IMR-90 (cell line): ENCODE data around the gene LPAR1. TPM values are rescaled to one million over a fixed set of nuclear protein-coding genes. Genes with fewer than 3 reads are reported as not detected.

ENCODE experiments used
- ATAC-seq: fragments of 200-7000 bp; cut with Tn5 transposase; 2 replicates; pipeline ENCODE4 v1.9.1; 2020; ENCODE audit warnings: low read depth, mild to moderate bottlenecking, moderate library complexity
- BruUV-seq: library from RNA; stranded (reverse); fragments of 400-500 nt; replicated peaks from 2 replicates; lab custom pipeline; 2021; lab: Mats Ljungman, UMichigan
- CTCF ChIA-PET: fragments of 300-600 bp; formaldehyde crosslinking; extraction: SDS; loops from one replicate; lab custom pipeline; 2021; ENCODE audit warnings: antibody characterized with exemption; lab: Yijun Ruan, JAX
- POLR2A ChIA-PET: fragments of 300-600 bp; sonication (Branson Sonifier 250); formaldehyde crosslinking; loops from one replicate; lab custom pipeline; 2022; ENCODE audit warnings: antibody characterized with exemption; ENCODE audit not compliant: unreplicated experiment; lab: Charles Lee
- DNase-seq: peaks from one replicate; pipeline ENCODE4 v3.0.0; 2013
- H2AFZ ChIP-seq: replicated peaks from 2 replicates; pipeline ENCODE3; 2013; ENCODE audit warnings: low read length, mild to moderate bottlenecking; ENCODE audit not compliant: poor library complexity
- H2AK5ac ChIP-seq: 2 replicates; pipeline ENCODE4 v1.6.1; 2013; ENCODE audit warnings: low read depth, low read length, inconsistent platforms
- H2AK9ac ChIP-seq: replicated peaks from 2 replicates; pipeline ENCODE3; 2013; ENCODE audit warnings: mild to moderate bottlenecking, low read depth, low read length, moderate library complexity; ENCODE audit not compliant: poor library complexity
- H2BK120ac ChIP-seq: 2 replicates; pipeline ENCODE4 v1.6.1; 2013; ENCODE audit warnings: low read depth, low read length, inconsistent platforms
- H2BK15ac ChIP-seq: 3 replicates; pipeline ENCODE4 v1.6.1; 2013; ENCODE audit warnings: low read depth, low read length, inconsistent platforms
- H2BK20ac ChIP-seq: 2 replicates; pipeline ENCODE4 v1.6.1; 2013; ENCODE audit warnings: low read depth, mild to moderate bottlenecking, inconsistent platforms, low read length, moderate library complexity
- H2BK5ac ChIP-seq: 2 replicates; pipeline ENCODE4 v1.6.1; 2013; ENCODE audit warnings: mild to moderate bottlenecking, low read depth, low read length, inconsistent platforms; ENCODE audit not compliant: poor library complexity, severe bottlenecking
- H3K14ac ChIP-seq: replicated peaks from 2 replicates; pipeline ENCODE4 v1.6.1; 2013; ENCODE audit warnings: low read depth, low read length, inconsistent platforms
- H3K18ac ChIP-seq: 2 replicates; pipeline ENCODE4 v1.6.1; 2013; ENCODE audit warnings: low read depth, low read length, control low read depth
- H3K23ac ChIP-seq: 2 replicates; pipeline ENCODE4 v1.6.1; 2013; ENCODE audit warnings: low read depth, low read length, inconsistent platforms
- H3K27ac ChIP-seq: 2 replicates; pipeline ENCODE4 v1.5.1; 2013; ENCODE audit warnings: mild to moderate bottlenecking, control low read depth, low read length; ENCODE audit not compliant: insufficient read depth
- H3K27me3 ChIP-seq: 2 replicates; pipeline ENCODE4 v1.6.1; 2013; ENCODE audit warnings: low read length; ENCODE audit not compliant: control insufficient read depth, insufficient read depth
- H3K36me3 ChIP-seq: 2 replicates; pipeline ENCODE4 v1.6.1; 2013; ENCODE audit warnings: low read length, mixed read lengths; ENCODE audit not compliant: control insufficient read depth, insufficient read depth
- H3K4ac ChIP-seq: 2 replicates; pipeline ENCODE4 v1.6.1; 2013; ENCODE audit warnings: low read depth, low read length, inconsistent platforms
- H3K4me1 ChIP-seq: 2 replicates; pipeline ENCODE4 v1.6.1; 2013; ENCODE audit warnings: low read length, mixed read lengths; ENCODE audit not compliant: control insufficient read depth, insufficient read depth
- H3K4me2 ChIP-seq: 2 replicates; pipeline ENCODE4 v1.6.1; 2013; ENCODE audit warnings: low read depth, mild to moderate bottlenecking, control low read depth, low read length, moderate library complexity
- H3K4me3 ChIP-seq: 2 replicates; pipeline ENCODE4 v1.5.1; 2013; ENCODE audit warnings: low read depth, mild to moderate bottlenecking, control low read depth, low read length, moderate library complexity; ENCODE audit not compliant: insufficient read depth
- H3K56ac ChIP-seq: 2 replicates; pipeline ENCODE4 v1.6.1; 2013; ENCODE audit warnings: low read length, inconsistent platforms; ENCODE audit not compliant: insufficient read depth; ENCODE audit errors: extremely low read depth
- H3K79me1 ChIP-seq, 2 experiments: 2 replicates each; pipeline ENCODE4 v1.6.1; 2013; ENCODE audit warnings: low read length in 2 of 2, inconsistent platforms in 1 of 2, low read depth in 1 of 2
- H3K9ac ChIP-seq: 2 replicates; pipeline ENCODE4 v1.6.1; 2013; ENCODE audit warnings: low read depth, low read length, control low read depth
- H3K9me1 ChIP-seq: 2 replicates; pipeline ENCODE4 v1.6.1; 2013; ENCODE audit warnings: low read length, inconsistent platforms; ENCODE audit not compliant: insufficient read depth
- H3K9me3 ChIP-seq: 2 replicates; pipeline ENCODE4 v1.6.1; 2013; ENCODE audit warnings: low read length; ENCODE audit not compliant: control insufficient read depth, insufficient read depth
- H4K20me1 ChIP-seq: 2 replicates; pipeline ENCODE4 v1.6.1; 2013; ENCODE audit warnings: low read length, inconsistent platforms; ENCODE audit not compliant: insufficient read depth
- H4K5ac ChIP-seq: 2 replicates; pipeline ENCODE4 v1.6.1; 2013; ENCODE audit warnings: mild to moderate bottlenecking, low read depth, low read length, control low read depth
- H4K8ac ChIP-seq, 2 experiments: 2 replicates each; pipeline ENCODE4 v1.6.1; 2013; ENCODE audit warnings: low read depth in 2 of 2, low read length in 2 of 2, control low read depth in 1 of 2, inconsistent platforms in 1 of 2
- H4K91ac ChIP-seq: 2 replicates; pipeline ENCODE4 v1.6.1; 2013; ENCODE audit warnings: low read depth, low read length, inconsistent platforms; ENCODE audit not compliant: insufficient read depth
- BHLHE40 ChIP-seq: fragments of 150-350 bp; IDR thresholded peaks from 2 replicates; pipeline ENCODE4 v1.6.1; 2016; ENCODE audit warnings: mild to moderate bottlenecking, low read depth, low read length
- CEBPB ChIP-seq: IDR thresholded peaks from 2 replicates; pipeline ENCODE4 v1.6.1; 2012; ENCODE audit warnings: low read depth, low read length, improper control_type of control experiment
- CHD1 ChIP-seq: IDR thresholded peaks from 2 replicates; pipeline ENCODE4 v1.6.1; 2012; ENCODE audit warnings: low read depth, low read length, improper control_type of control experiment
- FOS ChIP-seq: fragments of 150-350 bp; IDR thresholded peaks from 2 replicates; pipeline ENCODE4 v1.6.1; 2016; ENCODE audit warnings: low read depth, low read length
- MAFK ChIP-seq: IDR thresholded peaks from 2 replicates; pipeline ENCODE4 v1.6.1; 2012; ENCODE audit warnings: low read depth, low read length, improper control_type of control experiment
- MAZ ChIP-seq: IDR thresholded peaks from 2 replicates; pipeline ENCODE4 v1.6.1; 2012; ENCODE audit warnings: low read depth, mild to moderate bottlenecking, low read length, improper control_type of control experiment, moderate library complexity, borderline replicate concordance
- MXI1 ChIP-seq: IDR thresholded peaks from 2 replicates; pipeline ENCODE4 v1.6.1; 2012; ENCODE audit warnings: low read depth, mild to moderate bottlenecking, low read length, moderate library complexity, borderline replicate concordance
- NFE2L2 ChIP-seq: fragments of 150-350 bp; IDR thresholded peaks from 2 replicates; pipeline ENCODE4 v1.6.1; 2016; ENCODE audit warnings: low read depth, mild to moderate bottlenecking, low read length
- POLR2A ChIP-seq: IDR thresholded peaks from 2 replicates; pipeline ENCODE4 v1.6.1; 2012; ENCODE audit warnings: mild to moderate bottlenecking, low read depth, low read length
- RAD21 ChIP-seq: IDR thresholded peaks from 2 replicates; pipeline ENCODE4 v1.6.1; 2012; ENCODE audit warnings: low read length, improper control_type of control experiment
- RCOR1 ChIP-seq: IDR thresholded peaks from 2 replicates; pipeline ENCODE4 v1.6.1; 2012; ENCODE audit warnings: mild to moderate bottlenecking, low read length, improper control_type of control experiment; ENCODE audit not compliant: insufficient replicate concordance
- RFX5 ChIP-seq: IDR thresholded peaks from 2 replicates; pipeline ENCODE4 v1.8.0; 2012; ENCODE audit warnings: low read depth, mild to moderate bottlenecking, low read length, moderate library complexity
- SMC3 ChIP-seq: fragments of 150-350 bp; IDR thresholded peaks from 2 replicates; pipeline ENCODE4 v1.6.1; 2016; ENCODE audit warnings: low read depth, mild to moderate bottlenecking, antibody characterized with exemption, low read length, moderate library complexity
- USF2 ChIP-seq: fragments of 150-350 bp; IDR thresholded peaks from 2 replicates; pipeline ENCODE4 v1.6.1; 2017; ENCODE audit warnings: mild to moderate bottlenecking, antibody characterized with exemption, low read length, low read depth
- WGBS, 2 experiments: methylation state at CpG; one replicate each; pipeline versions ENCODE4 v1.1.5 to v1.1.7; 2013; ENCODE audit warnings: missing lambda C conversion rate in 2 of 2; ENCODE audit not compliant: insufficient read length in 1 of 2; ENCODE audit errors: extremely low coverage in 2 of 2; 5-methylcytosine and 5-hydroxymethylcytosine counted together
- dilution Hi-C: fragments of 300-500 bp; cut with HindIII; formaldehyde crosslinking; loops from one replicate; pipeline ENCODE4 v1.14.3; 2018; ENCODE audit warnings: low sequenced_read_pairs; ENCODE audit not compliant: unreplicated experiment
- in situ Hi-C: fragments of 300-500 bp; cut with MboI; formaldehyde crosslinking; loops from 3 replicates; pipeline ENCODE4 v1.14.3; 2019; ENCODE audit warnings: low sequenced_read_pairs, inconsistent platforms, mixed read lengths
- intact Hi-C: fragments of 100-400 bp; cut with micrococcal nuclease; formaldehyde crosslinking; loops from 2 replicates; pipeline ENCODE4 v1.10.0; 2022
- polyA plus RNA-seq, 3 experiments: library from polyadenylated mRNA; depleted of rRNA; stranded (reverse); fragments of >200 nt; gene quantifications; 2 replicates each; pipeline ENCODE4 v1.2.3, GENCODE V29; 2012; ENCODE audit warnings: low replicate concordance in 1 of 3
- total RNA-seq: library from RNA; depleted of rRNA; stranded (reverse); fragments of >200 nt; gene quantifications from 2 replicates; pipeline ENCODE4 v1.2.3, GENCODE V29; 2012
- TF ChIP-seq, protein P1 (sequence below): fragments of 150-350 bp; IDR thresholded peaks from 2 replicates; pipeline ENCODE4 v1.6.1; 2016; ENCODE audit warnings: low read depth, mild to moderate bottlenecking, low read length, moderate library complexity, borderline replicate concordance
- TF ChIP-seq, protein P2 (sequence below): conservative IDR thresholded peaks from 2 replicates; pipeline ENCODE4 v1.5.1; 2012; ENCODE audit warnings: mild to moderate bottlenecking, low read depth, low read length, improper control_type of control experiment

Gene LPAR1
- total and polyA plus RNA-seq, 2 of the 4 experiments (the other 2 are of a cell fraction), result 171 to 315 TPM

DNA sequence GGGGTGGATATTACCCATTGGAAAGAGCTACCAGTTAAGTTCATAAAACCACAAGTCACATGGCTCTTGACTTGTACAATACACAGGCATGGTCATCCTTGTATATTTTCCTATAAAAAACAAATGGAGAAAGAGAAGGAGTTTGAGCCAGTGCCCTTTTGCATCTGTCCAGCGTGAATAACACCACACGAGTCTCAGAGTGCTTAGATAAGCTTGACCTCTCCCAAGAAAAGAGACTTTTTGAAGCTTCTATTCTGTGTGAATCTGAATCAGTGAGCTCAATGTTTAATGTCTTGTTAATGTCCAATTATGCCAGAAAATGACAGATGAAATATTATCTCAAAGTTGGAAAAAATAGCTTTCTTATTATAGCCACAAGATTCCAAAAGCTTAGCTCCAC lies 30.9 kb upstream of the LPAR1 start:
- no peaks in the 10 kb centered on the region for H3K36me3 ChIP-seq
- ChIA-PET POLR2A (no interaction called here), CTCF (interaction anchor here (0.7 kb wide), 1 partner anchor 21 kb away, joined by 3 read pairs; no protein-coding TSS in a partner anchor)
- H3K4me3 ChIP-seq, result no peak overlapping the region
- H3K4me2 ChIP-seq, result no peak overlapping the region
- no TSS peak for BruUV-seq
- no peak overlapping the region for H2AK9ac ChIP-seq
- H3K14ac ChIP-seq, result no peak overlapping the region
- no peak overlapping the region for H3K56ac ChIP-seq
- H3K18ac ChIP-seq, result no peak overlapping the region
- peaks cover 3% of the 10 kb centered on the region; the same call in 1 of the 2 replicates for H3K27me3 ChIP-seq
- H3K9me1 ChIP-seq, result no peaks in the 10 kb centered on the region
- WGBS, 2 experiments, result no CpG with 5 or more reads among the region's 2 CpGs
- H2AK5ac ChIP-seq, result no peak overlapping the region
- no peak overlapping the region for H3K27ac ChIP-seq
- no peak overlapping the region for H2AFZ ChIP-seq
- in situ Hi-C loops, result loop anchor here (25.0 kb wide), 1 partner anchor 882 kb away; no protein-coding TSS in a partner anchor
- H4K8ac ChIP-seq, result no peak overlapping the region
- H3K79me1 ChIP-seq, result no peaks in the 10 kb centered on the region
- H4K20me1 ChIP-seq, result no peaks in the 10 kb centered on the region
- no peak overlapping the region for H2BK5ac ChIP-seq
- H2BK20ac ChIP-seq, result no peak overlapping the region
- H3K23ac ChIP-seq, result no peak overlapping the region
- no peak overlapping the region for H4K91ac ChIP-seq
- H3K9me3 ChIP-seq, result no peaks in the 10 kb centered on the region
- no peak for ATAC-seq
- no peak overlapping the region for H4K5ac ChIP-seq
- H3K4ac ChIP-seq, result no peak overlapping the region
- dilution Hi-C loops, result no loop called here
- TF ChIP-seq RAD21, result no peak
- no peak for TF ChIP-seq MXI1
- TF ChIP-seq, protein P1, sequence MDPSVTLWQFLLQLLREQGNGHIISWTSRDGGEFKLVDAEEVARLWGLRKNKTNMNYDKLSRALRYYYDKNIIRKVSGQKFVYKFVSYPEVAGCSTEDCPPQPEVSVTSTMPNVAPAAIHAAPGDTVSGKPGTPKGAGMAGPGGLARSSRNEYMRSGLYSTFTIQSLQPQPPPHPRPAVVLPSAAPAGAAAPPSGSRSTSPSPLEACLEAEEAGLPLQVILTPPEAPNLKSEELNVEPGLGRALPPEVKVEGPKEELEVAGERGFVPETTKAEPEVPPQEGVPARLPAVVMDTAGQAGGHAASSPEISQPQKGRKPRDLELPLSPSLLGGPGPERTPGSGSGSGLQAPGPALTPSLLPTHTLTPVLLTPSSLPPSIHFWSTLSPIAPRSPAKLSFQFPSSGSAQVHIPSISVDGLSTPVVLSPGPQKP, result no peak
- TF ChIP-seq FOS, result no peak
- no peak for TF ChIP-seq POLR2A
- no peak for TF ChIP-seq CHD1
- TF ChIP-seq MAFK, result no peak
- TF ChIP-seq SMC3, result no peak
- no peak for TF ChIP-seq RFX5
- TF ChIP-seq BHLHE40, result no peak
- TF ChIP-seq CEBPB, result no peak
- TF ChIP-seq, protein P2, sequence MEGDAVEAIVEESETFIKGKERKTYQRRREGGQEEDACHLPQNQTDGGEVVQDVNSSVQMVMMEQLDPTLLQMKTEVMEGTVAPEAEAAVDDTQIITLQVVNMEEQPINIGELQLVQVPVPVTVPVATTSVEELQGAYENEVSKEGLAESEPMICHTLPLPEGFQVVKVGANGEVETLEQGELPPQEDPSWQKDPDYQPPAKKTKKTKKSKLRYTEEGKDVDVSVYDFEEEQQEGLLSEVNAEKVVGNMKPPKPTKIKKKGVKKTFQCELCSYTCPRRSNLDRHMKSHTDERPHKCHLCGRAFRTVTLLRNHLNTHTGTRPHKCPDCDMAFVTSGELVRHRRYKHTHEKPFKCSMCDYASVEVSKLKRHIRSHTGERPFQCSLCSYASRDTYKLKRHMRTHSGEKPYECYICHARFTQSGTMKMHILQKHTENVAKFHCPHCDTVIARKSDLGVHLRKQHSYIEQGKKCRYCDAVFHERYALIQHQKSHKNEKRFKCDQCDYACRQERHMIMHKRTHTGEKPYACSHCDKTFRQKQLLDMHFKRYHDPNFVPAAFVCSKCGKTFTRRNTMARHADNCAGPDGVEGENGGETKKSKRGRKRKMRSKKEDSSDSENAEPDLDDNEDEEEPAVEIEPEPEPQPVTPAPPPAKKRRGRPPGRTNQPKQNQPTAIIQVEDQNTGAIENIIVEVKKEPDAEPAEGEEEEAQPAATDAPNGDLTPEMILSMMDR, result no peak
- no peak for TF ChIP-seq MAZ
- TF ChIP-seq RCOR1, result no peak
- no peak for TF ChIP-seq NFE2L2
- TF ChIP-seq USF2, result no peak
- DNase-seq, result no peak
- no peak overlapping the region for H2BK15ac ChIP-seq
- H3K9ac ChIP-seq, result no peak overlapping the region
- no peaks in the 10 kb centered on the region; the same call in 1 of the 2 replicates for H3K4me1 ChIP-seq
- H2BK120ac ChIP-seq, result no peak overlapping the region
- intact Hi-C loops, result no loop called here
